ENCODE results near the gene IL17D. TPM values are rescaled to one million over a fixed set of nuclear protein-coding genes. Genes with fewer than 3 reads are reported as not detected.
"Not testable (repeated sequence)": the region's sequence is repeated elsewhere in the genome, so short reads cannot be mapped to it uniquely, and the experiment has no call there.

IL17D gene
- total RNA-seq, 4 donors from 2014 or later, result 0.35 to 3.2 TPM; not detected in 2

DNA sequence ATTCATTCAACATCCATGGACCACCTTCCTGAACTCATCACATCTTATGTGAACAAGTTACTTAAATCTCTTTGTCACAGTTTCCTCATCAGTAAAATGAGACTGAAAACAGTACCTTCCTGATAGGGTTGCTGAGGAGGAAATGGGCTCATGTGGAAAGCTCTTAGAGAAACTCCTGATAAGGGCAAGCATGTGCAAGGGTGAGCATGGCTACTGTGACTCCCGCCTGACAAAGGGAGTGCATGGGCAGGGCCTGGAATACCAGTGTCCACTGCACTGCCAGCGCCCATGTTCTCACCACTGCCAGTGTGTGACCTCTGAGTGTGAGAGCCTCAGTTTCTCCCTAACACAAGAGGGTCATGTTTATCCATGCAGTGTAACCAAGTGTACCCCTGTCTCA, 27.3 kb upstream of the IL17D start:
- WGBS, 2 donors, result 88 to 92% methylated on average over 2 of the region's 2 CpGs
- H3K9me3 ChIP-seq, result no peaks in the 10 kb centered on the region
- H3K36me3 ChIP-seq, result peaks cover 0 to 4% (median 0%) of the 10 kb centered on the region in 3 donors
- H3K27ac ChIP-seq, result no peak overlapping the region
- no peaks in the 10 kb centered on the region for H3K27me3 ChIP-seq
- TF ChIP-seq, protein P1, sequence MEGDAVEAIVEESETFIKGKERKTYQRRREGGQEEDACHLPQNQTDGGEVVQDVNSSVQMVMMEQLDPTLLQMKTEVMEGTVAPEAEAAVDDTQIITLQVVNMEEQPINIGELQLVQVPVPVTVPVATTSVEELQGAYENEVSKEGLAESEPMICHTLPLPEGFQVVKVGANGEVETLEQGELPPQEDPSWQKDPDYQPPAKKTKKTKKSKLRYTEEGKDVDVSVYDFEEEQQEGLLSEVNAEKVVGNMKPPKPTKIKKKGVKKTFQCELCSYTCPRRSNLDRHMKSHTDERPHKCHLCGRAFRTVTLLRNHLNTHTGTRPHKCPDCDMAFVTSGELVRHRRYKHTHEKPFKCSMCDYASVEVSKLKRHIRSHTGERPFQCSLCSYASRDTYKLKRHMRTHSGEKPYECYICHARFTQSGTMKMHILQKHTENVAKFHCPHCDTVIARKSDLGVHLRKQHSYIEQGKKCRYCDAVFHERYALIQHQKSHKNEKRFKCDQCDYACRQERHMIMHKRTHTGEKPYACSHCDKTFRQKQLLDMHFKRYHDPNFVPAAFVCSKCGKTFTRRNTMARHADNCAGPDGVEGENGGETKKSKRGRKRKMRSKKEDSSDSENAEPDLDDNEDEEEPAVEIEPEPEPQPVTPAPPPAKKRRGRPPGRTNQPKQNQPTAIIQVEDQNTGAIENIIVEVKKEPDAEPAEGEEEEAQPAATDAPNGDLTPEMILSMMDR (IDR thresholded peaks at IDR 0.05), result no peak
- TF ChIP-seq POLR2A (IDR thresholded peaks at IDR 0.05), result no peak
- DNase-seq, result no peak
- no peaks in the 10 kb centered on the region for H3K4me1 ChIP-seq
- intact Hi-C loops (cut with DNase I), result no loop called here
- no peak overlapping the region for H3K4me3 ChIP-seq

DNA sequence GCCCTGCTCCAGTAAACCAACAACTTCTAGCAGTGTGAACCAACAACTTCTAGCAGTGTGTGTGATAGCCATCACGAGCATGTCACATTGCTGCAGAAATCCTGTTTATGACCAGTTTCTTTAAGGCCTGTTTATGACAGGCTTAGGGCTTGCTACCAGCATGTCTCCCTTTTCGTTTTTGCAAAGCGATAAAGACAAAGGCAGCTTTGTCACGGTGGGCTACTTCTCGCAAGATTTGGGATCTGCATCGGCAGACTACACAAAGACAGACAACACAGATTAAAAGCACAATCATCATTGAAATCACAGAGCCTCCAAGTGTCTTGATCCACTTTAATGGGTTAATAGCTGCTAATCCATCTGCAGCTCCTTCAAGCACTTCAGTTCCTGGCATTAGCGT, 24.9 kb upstream of the IL17D start:
- not testable (repeated sequence) for H3K4me3 ChIP-seq
- WGBS, 2 donors, result 54 to 87% methylated on average over 7 of the region's 7 CpGs

DNA sequence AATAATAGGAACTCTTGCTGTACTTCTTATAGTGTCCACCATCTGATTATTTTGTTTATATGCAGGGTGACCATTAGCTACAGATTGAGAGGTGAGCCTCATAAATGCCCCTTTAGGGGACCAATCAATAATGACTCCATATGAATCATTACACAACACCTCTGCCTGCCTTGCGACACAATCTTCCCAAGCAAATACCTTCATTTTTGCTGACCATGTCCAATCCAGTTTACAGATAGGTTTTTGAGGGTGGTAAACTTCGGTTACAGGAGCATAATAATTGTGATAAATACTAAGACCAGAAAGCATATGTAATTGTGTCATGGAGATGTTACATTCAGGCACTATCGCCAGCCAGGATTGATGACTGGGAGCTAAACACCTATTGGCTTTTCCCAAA, 23.6 kb upstream of the IL17D start:
- intact Hi-C loops (cut with DNase I), result no loop called here
- Histone ChIP-seq H3K27me3 (no peaks in the 10 kb centered on the region), H3K36me3 (peaks cover 0 to 2% (median 0%) of the 10 kb centered on the region in 3 donors), H3K4me1 (no peaks in the 10 kb centered on the region), H3K27ac (no peak overlapping the region), H3K9me3 (no peaks in the 10 kb centered on the region), H3K4me3 (no peak overlapping the region)
- no peak for TF ChIP-seq POLR2A (IDR thresholded peaks at IDR 0.05)
- TF ChIP-seq, protein P1 (IDR thresholded peaks at IDR 0.05), result no peak
- 67 to 100% methylated on average over 3 of the region's 3 CpGs for WGBS, 2 donors
- DNase-seq, result no peak

More for the DNA sequence above, 24.9 kb upstream of the IL17D start:
- H3K4me1 ChIP-seq; H3K27me3 ChIP-seq; DNase-seq; intact Hi-C loops (cut with DNase I); H3K9me3 ChIP-seq; H3K36me3 ChIP-seq; H3K27ac ChIP-seq: not testable (repeated sequence)

DNA sequence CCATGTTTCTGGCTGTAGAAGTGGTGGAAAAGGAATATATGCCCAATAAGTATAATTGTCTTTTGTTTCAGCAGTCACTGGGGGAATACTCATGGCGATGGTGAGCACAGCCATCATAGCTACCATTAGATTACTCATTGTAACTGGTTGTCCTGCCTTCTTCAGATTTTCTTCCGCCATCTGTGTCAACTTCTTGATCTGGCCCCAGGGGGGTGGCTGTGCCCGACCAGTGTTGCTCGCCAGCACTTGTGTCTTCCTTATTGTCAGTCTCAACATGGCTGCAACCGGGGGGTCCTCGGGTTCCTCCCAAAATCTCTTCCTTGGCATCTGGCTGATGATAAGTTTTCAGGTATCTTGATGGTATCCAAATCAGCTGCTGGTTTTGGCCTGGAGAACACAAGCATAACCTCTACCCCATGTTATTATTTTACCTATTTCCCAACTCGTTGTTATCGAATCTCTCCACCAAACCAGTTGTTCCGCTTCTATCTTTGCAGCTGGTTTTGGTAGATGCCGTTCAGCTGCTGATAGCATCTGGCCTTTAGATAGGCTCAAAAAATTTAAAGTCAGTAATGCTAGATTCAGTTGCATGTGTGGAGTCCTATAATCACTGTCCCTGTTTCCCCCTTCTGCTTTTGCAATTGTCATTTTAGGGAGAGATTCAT, 23.0 kb upstream of the IL17D start:
- Histone ChIP-seq H3K9me3 (no peaks in the 10 kb centered on the region), H3K27ac (no peak overlapping the region), H3K27me3 (no peaks in the 10 kb centered on the region), H3K4me3 (no peak overlapping the region), H3K4me1 (no peaks in the 10 kb centered on the region), H3K36me3 (no peaks in the 10 kb centered on the region)
- WGBS, 2 donors, result 93 to 97% methylated on average over 10 of the region's 10 CpGs
- intact Hi-C loops (cut with DNase I), result no loop called here
- DNase-seq, result no peak
- no peak for TF ChIP-seq POLR2A (IDR thresholded peaks at IDR 0.05)
- TF ChIP-seq, protein P1 (IDR thresholded peaks at IDR 0.05), result no peak

DNA sequence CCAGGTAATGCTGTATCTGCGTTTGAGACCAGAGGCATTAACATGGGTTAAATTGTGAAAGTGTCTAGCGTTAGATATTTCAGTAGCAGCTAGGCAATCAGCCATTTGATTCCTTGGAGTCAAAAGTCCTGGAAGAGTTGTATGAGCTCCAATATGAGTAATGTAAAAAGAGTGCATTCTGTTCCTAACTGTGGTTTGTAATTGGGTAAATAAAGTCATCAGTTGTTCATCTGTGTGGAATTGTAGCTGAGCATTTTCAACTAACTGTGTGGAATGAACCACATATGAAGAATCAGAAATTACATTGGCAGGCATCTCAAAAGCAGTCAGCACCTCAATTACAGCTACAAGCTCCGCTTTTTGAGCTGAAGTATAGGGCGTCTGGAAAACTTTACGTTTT, 22.0 kb upstream of the IL17D start:
- H3K9me3 ChIP-seq; H3K27me3 ChIP-seq; H3K36me3 ChIP-seq; H3K27ac ChIP-seq; DNase-seq; H3K4me1 ChIP-seq; H3K4me3 ChIP-seq; intact Hi-C loops (cut with DNase I): not testable (repeated sequence)
- WGBS, 2 donors, result 50 to 86% methylated on average over 5 of the region's 5 CpGs

DNA sequence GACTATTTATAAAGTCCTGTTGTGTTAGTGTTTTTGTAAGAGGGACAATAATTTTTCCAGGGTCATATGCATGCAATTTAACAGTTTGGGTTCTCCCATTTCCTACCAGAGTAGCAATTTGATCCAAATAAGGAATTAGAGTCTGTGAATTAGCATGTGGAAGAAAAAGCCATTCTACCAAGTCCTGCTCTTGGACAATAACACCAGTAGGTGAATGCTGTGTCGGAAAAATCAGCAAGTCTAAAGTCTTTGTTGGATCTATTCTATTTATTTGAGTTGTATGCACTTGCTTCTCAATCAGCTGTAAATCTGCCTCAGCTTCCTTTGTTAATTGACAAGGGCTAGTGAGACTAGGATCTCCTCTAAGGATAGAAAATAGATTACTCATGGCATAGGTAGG, 21.4 kb upstream of the IL17D start:
- intact Hi-C loops (cut with DNase I), result no loop called here
- TF ChIP-seq POLR2A (IDR thresholded peaks at IDR 0.05), result no peak
- TF ChIP-seq, protein P1 (IDR thresholded peaks at IDR 0.05), result no peak
- H3K9me3 ChIP-seq, result no peaks in the 10 kb centered on the region
- H3K4me3 ChIP-seq, result no peak overlapping the region
- no peak for DNase-seq
- H3K27ac ChIP-seq, result no peak overlapping the region
- no peaks in the 10 kb centered on the region for H3K36me3 ChIP-seq
- WGBS, 2 donors, result 96% methylated on average over 1 of the region's 1 CpG
- no peaks in the 10 kb centered on the region for H3K4me1 ChIP-seq
- H3K27me3 ChIP-seq, result no peaks in the 10 kb centered on the region
